ENCODE data around the gene CDH13.

The CDH13 gene

GRCh38 chr16:82651921-82652601, 25.3 kb downstream of the CDH13 start:
- no peak overlapping the region for H3K27ac Mint-ChIP-seq

GRCh38 chr16:82652826-82653225, 26.1 kb downstream of the CDH13 start:
- no peak overlapping the region for H3K27ac Mint-ChIP-seq
- H3K9me3 Mint-ChIP-seq, result no peaks in the 10 kb centered on the region
- no peak overlapping the region for H3K4me3 Mint-ChIP-seq
- no peaks in the 10 kb centered on the region for H3K36me3 Mint-ChIP-seq (ENCODE audit: low read depth)
- intact Hi-C loops (cut with micrococcal nuclease), result no loop called here
- no peaks in the 10 kb centered on the region for H3K4me1 Mint-ChIP-seq (ENCODE audit: low read depth)
- peaks cover 7% of the 10 kb centered on the region for H3K27me3 Mint-ChIP-seq

More at GRCh38 chr16:82651921-82652601, 25.3 kb downstream of the CDH13 start:
- Mint-ChIP-seq H3K4me3 (no peak overlapping the region), H3K4me1 (ENCODE audit: low read depth) (no peaks in the 10 kb centered on the region), H3K36me3 (ENCODE audit: low read depth) (no peaks in the 10 kb centered on the region), H3K27me3 (peaks cover 7% of the 10 kb centered on the region), H3K9me3 (no peaks in the 10 kb centered on the region)
- intact Hi-C loops (cut with micrococcal nuclease), result no loop called here

GRCh38 chr16:82653550-82654511, 27.1 kb downstream of the CDH13 start:
- H3K27me3 Mint-ChIP-seq, result peaks cover 7% of the 10 kb centered on the region
- no peak overlapping the region for H3K27ac Mint-ChIP-seq
- H3K4me3 Mint-ChIP-seq, result no peak overlapping the region
- intact Hi-C loops (cut with micrococcal nuclease), result no loop called here
- no peaks in the 10 kb centered on the region for H3K9me3 Mint-ChIP-seq
- H3K36me3 Mint-ChIP-seq (ENCODE audit: low read depth), result no peaks in the 10 kb centered on the region
- H3K4me1 Mint-ChIP-seq (ENCODE audit: low read depth), result no peaks in the 10 kb centered on the region

- Mint-ChIP-seq H3K9me3 (no peaks in the 10 kb centered on the region), H3K27ac (no peak overlapping the region), H3K4me1 (ENCODE audit: low read depth) (no peaks in the 10 kb centered on the region), H3K36me3 (ENCODE audit: low read depth) (no peaks in the 10 kb centered on the region), H3K27me3 (peaks cover 8% of the 10 kb centered on the region), H3K4me3 (no peak overlapping the region)
- intact Hi-C loops (cut with micrococcal nuclease), result no loop called here
Observed at GRCh38 chr16:82655072-82655714, 28.4 kb downstream of the CDH13 start.

- intact Hi-C loops (cut with micrococcal nuclease), result no loop called here
- no peaks in the 10 kb centered on the region for H3K36me3 Mint-ChIP-seq (ENCODE audit: low read depth)
- H3K4me1 Mint-ChIP-seq (ENCODE audit: low read depth), result no peaks in the 10 kb centered on the region
- H3K27ac Mint-ChIP-seq, result no peak overlapping the region
- H3K9me3 Mint-ChIP-seq, result no peaks in the 10 kb centered on the region
- H3K4me3 Mint-ChIP-seq, result no peak overlapping the region
- peaks cover 8% of the 10 kb centered on the region for H3K27me3 Mint-ChIP-seq
Observed at GRCh38 chr16:82655720-82656490, 29.1 kb downstream of the CDH13 start.

- Mint-ChIP-seq H3K4me3 (no peak overlapping the region), H3K9me3 (no peaks in the 10 kb centered on the region), H3K27me3 (peaks cover 8% of the 10 kb centered on the region), H3K27ac (no peak overlapping the region), H3K4me1 (ENCODE audit: low read depth) (no peaks in the 10 kb centered on the region), H3K36me3 (ENCODE audit: low read depth) (no peaks in the 10 kb centered on the region)
- intact Hi-C loops (cut with micrococcal nuclease), result no loop called here
Observed at GRCh38 chr16:82657239-82657638, 30.5 kb downstream of the CDH13 start.

GRCh38 chr16:82657786-82658185, 31.0 kb downstream of the CDH13 start:
- no peaks in the 10 kb centered on the region for H3K9me3 Mint-ChIP-seq
- no peak overlapping the region for H3K4me3 Mint-ChIP-seq
- no peaks in the 10 kb centered on the region for H3K36me3 Mint-ChIP-seq (ENCODE audit: low read depth)
- H3K4me1 Mint-ChIP-seq (ENCODE audit: low read depth), result no peaks in the 10 kb centered on the region
- H3K27me3 Mint-ChIP-seq, result peaks cover 8% of the 10 kb centered on the region
- intact Hi-C loops (cut with micrococcal nuclease), result no loop called here
- no peak overlapping the region for H3K27ac Mint-ChIP-seq

- no peak overlapping the region for H3K4me3 Mint-ChIP-seq
Observed at GRCh38 chr16:82658796-82659195, 32.0 kb downstream of the CDH13 start.

GRCh38 chr16:82660075-82660645, 33.4 kb downstream of the CDH13 start:
- Mint-ChIP-seq H3K27ac (no peak overlapping the region), H3K4me1 (ENCODE audit: low read depth) (no peaks in the 10 kb centered on the region)

More at GRCh38 chr16:82658796-82659195, 32.0 kb downstream of the CDH13 start:
- Mint-ChIP-seq H3K27me3 (peaks cover 8% of the 10 kb centered on the region), H3K27ac (no peak overlapping the region), H3K4me1 (ENCODE audit: low read depth) (no peaks in the 10 kb centered on the region), H3K36me3 (ENCODE audit: low read depth) (no peaks in the 10 kb centered on the region), H3K9me3 (no peaks in the 10 kb centered on the region)
- intact Hi-C loops (cut with micrococcal nuclease), result no loop called here

GRCh38 chr16:82660966-82661365, 34.2 kb downstream of the CDH13 start:
- H3K27me3 Mint-ChIP-seq, result peaks cover 3% of the 10 kb centered on the region
- no peaks in the 10 kb centered on the region for H3K4me1 Mint-ChIP-seq (ENCODE audit: low read depth)
- H3K4me3 Mint-ChIP-seq, result no peak overlapping the region
- no peak overlapping the region for H3K27ac Mint-ChIP-seq
- H3K36me3 Mint-ChIP-seq (ENCODE audit: low read depth), result no peaks in the 10 kb centered on the region
- intact Hi-C loops (cut with micrococcal nuclease), result no loop called here
- no peaks in the 10 kb centered on the region for H3K9me3 Mint-ChIP-seq

More at GRCh38 chr16:82660075-82660645, 33.4 kb downstream of the CDH13 start:
- H3K9me3 Mint-ChIP-seq, result no peaks in the 10 kb centered on the region
- no peak overlapping the region for H3K4me3 Mint-ChIP-seq
- no peaks in the 10 kb centered on the region for H3K36me3 Mint-ChIP-seq (ENCODE audit: low read depth)
- H3K27me3 Mint-ChIP-seq, result peaks cover 6% of the 10 kb centered on the region
- intact Hi-C loops (cut with micrococcal nuclease), result no loop called here

GRCh38 chr16:82664181-82664580, 37.4 kb downstream of the CDH13 start:
- Mint-ChIP-seq H3K36me3 (ENCODE audit: low read depth) (no peaks in the 10 kb centered on the region), H3K4me3 (no peak overlapping the region), H3K4me1 (ENCODE audit: low read depth) (no peaks in the 10 kb centered on the region), H3K9me3 (no peaks in the 10 kb centered on the region), H3K27ac (no peak overlapping the region), H3K27me3 (peaks cover 3% of the 10 kb centered on the region)
- intact Hi-C loops (cut with micrococcal nuclease), result no loop called here

- H3K27me3 Mint-ChIP-seq, result peaks cover 3% of the 10 kb centered on the region
- H3K9me3 Mint-ChIP-seq, result no peaks in the 10 kb centered on the region
- H3K27ac Mint-ChIP-seq, result no peak overlapping the region
- no peaks in the 10 kb centered on the region for H3K4me1 Mint-ChIP-seq (ENCODE audit: low read depth)
- intact Hi-C loops (cut with micrococcal nuclease), result no loop called here
- no peaks in the 10 kb centered on the region for H3K36me3 Mint-ChIP-seq (ENCODE audit: low read depth)
- H3K4me3 Mint-ChIP-seq, result no peak overlapping the region
Observed at GRCh38 chr16:82665025-82665424, 38.3 kb downstream of the CDH13 start.

- Mint-ChIP-seq H3K27ac (no peak overlapping the region), H3K4me3 (no peak overlapping the region)
- intact Hi-C loops (cut with micrococcal nuclease), result no loop called here
Observed at GRCh38 chr16:82667437-82667836, 40.7 kb downstream of the CDH13 start.

More at GRCh38 chr16:82667437-82667836, 40.7 kb downstream of the CDH13 start:
- H3K27me3 Mint-ChIP-seq, result peaks cover 2% of the 10 kb centered on the region
- H3K4me1 Mint-ChIP-seq (ENCODE audit: low read depth), result no peaks in the 10 kb centered on the region
- no peaks in the 10 kb centered on the region for H3K36me3 Mint-ChIP-seq (ENCODE audit: low read depth)
- no peaks in the 10 kb centered on the region for H3K9me3 Mint-ChIP-seq
